ENCODE measurements around the gene MRNIP.
A peak's percentile ranks its signal among the peaks of the same experiment; 100 is the strongest.

- TF ChIP-seq, protein P1, sequence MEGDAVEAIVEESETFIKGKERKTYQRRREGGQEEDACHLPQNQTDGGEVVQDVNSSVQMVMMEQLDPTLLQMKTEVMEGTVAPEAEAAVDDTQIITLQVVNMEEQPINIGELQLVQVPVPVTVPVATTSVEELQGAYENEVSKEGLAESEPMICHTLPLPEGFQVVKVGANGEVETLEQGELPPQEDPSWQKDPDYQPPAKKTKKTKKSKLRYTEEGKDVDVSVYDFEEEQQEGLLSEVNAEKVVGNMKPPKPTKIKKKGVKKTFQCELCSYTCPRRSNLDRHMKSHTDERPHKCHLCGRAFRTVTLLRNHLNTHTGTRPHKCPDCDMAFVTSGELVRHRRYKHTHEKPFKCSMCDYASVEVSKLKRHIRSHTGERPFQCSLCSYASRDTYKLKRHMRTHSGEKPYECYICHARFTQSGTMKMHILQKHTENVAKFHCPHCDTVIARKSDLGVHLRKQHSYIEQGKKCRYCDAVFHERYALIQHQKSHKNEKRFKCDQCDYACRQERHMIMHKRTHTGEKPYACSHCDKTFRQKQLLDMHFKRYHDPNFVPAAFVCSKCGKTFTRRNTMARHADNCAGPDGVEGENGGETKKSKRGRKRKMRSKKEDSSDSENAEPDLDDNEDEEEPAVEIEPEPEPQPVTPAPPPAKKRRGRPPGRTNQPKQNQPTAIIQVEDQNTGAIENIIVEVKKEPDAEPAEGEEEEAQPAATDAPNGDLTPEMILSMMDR (optimal IDR thresholded peaks at IDR 0.05 in 1 of 3, IDR thresholded peaks at IDR 0.05 in 1 of 3, conservative IDR thresholded peaks at IDR 0.05 in 1 of 3; ENCODE audit: extremely low read depth in 1 of 3, insufficient read depth in 2 of 3, low read length in 3 of 3), result peak in 1 of 3 experiments; percentile 3
- TF ChIP-seq EZH2 (IDR thresholded peaks at IDR 0.05; ENCODE audit: low read length), result no peak
Measured at GRCh38 chr5:179820483-179821297, 37.9 kb downstream of the MRNIP start, which contains the start of gene SQSTM1.
